GM19372 (cell line): ENCODE data around the gene SARDH.
"Not testable (repeated sequence)": the region's sequence is repeated elsewhere in the genome, so short reads cannot be mapped to it uniquely, and the experiment has no call there.

ENCODE experiments used
- ATAC-seq: cut with Tn5 transposase; IDR thresholded peaks from one replicate; pipeline ENCODE4 v1.9.1; 2021; ENCODE audit warnings: mild to moderate bottlenecking, low read depth, moderate library complexity; ENCODE audit not compliant: unreplicated experiment

The SARDH gene

DNA sequence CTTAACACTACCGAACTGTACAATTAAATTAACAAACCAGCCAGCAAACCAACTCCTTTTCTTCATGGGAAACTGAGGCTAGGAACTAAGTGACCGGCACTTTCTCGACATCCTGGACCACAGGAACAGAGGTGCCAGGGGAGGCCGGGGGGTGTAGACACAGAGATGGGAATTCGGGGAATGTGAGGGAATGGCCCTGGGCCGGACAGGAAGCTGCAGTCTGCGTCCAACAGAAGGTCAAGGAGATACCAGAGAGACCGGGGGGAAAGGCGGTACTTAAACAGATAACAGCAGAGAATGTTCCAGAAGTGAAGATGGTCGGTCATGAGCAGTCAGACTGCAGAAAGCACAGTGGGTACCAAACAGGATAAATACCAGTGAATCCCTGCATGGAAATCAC is 61.7 kb downstream of the SARDH start:
- no peak for ATAC-seq

- not testable (repeated sequence) for ATAC-seq
Measured at GRCh38 chr9:133675796-133676195, 62.4 kb downstream of the SARDH start.

DNA sequence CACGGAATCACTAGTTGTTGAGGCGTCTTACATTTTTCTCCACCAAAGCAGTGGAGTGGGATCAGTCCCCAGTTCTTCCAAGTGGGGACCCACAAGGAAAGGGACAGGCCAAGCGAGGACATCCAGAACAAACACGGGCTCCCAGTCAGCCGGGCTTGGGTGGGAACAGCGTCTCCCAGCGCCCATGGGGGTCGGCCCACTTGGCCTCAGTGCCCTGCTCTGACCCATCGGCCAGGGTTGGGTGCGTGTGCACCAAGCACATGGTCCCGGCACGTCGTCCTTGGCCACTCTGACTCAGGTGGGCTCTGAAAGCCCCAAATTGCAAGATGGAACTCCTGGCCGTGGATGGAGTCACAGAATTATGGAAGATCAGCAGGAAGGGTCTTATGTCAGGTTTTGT is 64.1 kb downstream of the SARDH start:
- ATAC-seq, result no peak

DNA sequence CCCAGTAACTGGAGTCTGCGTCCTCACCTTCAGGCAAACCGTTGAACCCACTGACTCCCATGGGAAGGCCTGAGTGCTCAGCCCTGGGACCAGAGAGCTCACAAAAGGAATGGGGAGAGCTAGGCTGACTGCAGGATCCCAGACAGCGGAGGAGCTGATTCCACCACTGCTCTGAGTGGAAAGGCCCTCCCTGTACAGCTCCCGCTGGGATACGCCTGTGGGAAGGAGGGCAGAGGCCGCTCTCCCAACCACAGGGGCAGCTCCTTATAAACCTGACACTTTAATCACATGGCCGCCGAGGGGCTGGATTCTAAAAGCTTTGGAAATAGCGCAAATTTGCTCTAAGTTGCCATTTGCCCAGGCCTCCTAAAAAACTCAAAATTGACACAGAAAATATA is 64.9 kb downstream of the SARDH start:
- ATAC-seq, result no peak

GRCh38 chr9:133672503-133673257 is 65.5 kb downstream of the SARDH start:
- no peak for ATAC-seq

GRCh38 chr9:133671371-133671770 is 66.8 kb downstream of the SARDH start:
- no peak for ATAC-seq

- no peak for ATAC-seq
Measured at GRCh38 chr9:133670466-133670865, 67.7 kb downstream of the SARDH start.

- ATAC-seq, result no peak
Measured at GRCh38 chr9:133669182-133669801, 68.9 kb downstream of the SARDH start.

GRCh38 chr9:133667759-133668450 is 70.2 kb downstream of the SARDH start:
- ATAC-seq, result no peak

DNA sequence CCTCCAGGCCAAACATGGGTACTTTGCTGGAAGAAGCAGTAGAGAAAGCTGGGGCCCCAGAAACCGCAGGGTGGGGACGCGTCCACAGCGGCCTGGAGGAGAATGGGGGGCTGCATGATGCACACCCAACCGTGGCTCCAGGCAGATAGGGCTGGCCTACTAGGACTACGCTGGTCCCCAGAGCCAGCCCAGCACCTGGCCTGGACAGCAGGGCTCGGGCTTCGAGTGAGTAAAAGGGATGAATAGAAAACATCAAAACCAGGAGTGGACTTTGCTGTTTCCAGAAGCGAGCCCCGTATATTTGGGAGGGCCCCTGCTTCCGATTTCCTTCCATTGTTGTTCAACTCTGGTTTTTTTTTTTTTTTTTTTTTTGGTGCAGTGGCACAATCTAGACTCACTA is 71.3 kb downstream of the SARDH start:
- no peak for ATAC-seq

- no peak for ATAC-seq
Measured at GRCh38 chr9:133666387-133666786, 71.8 kb downstream of the SARDH start.

DNA sequence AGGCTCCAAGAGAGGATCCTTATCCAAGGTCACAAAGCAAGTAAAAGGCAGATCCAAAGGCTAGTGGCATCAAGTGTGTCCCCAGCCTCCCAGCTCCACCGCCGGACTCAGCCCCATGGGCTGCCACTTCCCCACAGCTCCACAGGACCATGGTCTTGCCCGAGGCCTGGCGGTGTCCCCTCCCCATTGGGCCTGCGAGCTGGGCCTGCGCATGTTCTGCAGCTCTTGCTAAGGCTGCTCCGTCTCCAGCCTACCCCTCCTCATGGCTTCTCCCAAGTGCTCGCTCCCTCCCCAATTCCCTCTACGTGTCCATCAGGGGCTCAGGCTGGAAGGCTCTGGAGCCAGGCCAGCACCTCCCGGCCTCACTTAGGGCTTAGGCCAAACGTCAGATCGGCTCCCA is 72.6 kb downstream of the SARDH start:
- no peak for ATAC-seq

GRCh38 chr9:133665096-133665495 is 73.1 kb downstream of the SARDH start:
- ATAC-seq, result no peak

- no peak for ATAC-seq
Measured at GRCh38 chr9:133664173-133665050, 73.7 kb downstream of the SARDH start.

GRCh38 chr9:133661846-133662540 is 76.2 kb downstream of the SARDH start:
- ATAC-seq, result no peak

DNA sequence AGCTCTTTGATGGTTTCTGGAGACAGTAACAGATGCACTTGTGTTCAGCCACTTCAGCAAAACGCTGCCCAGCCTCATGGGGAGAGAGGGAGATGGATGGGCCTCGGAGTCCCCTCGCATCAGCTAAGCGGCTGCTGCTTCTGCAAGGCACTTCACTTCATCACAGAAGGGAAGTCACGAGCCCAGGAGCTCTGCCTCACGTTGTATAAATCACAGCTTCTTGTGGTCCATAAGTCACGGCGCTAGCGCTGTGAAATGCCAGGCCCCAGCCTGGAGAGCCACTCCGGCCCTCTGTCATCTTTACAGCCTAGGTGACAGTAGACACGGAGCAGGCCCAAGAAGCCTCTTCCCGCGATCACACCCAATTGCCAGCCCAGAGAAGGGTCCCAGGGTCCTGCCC is 78.6 kb downstream of the SARDH start:
- no peak for ATAC-seq

- no peak for ATAC-seq
Measured at GRCh38 chr9:133658442-133659431, 79.4 kb downstream of the SARDH start.

GRCh38 chr9:133657120-133657661 is 81.0 kb downstream of the SARDH start:
- no peak for ATAC-seq
